Stimulated activated CD8-positive, alpha-beta memory T cell treated with anti-CD3 and anti-CD28 coated beads, Interleukin-2, amount 100 ng/mL, for 48 hours (primary cell): ENCODE data around the gene CMTM4.
"Not testable (repeated sequence)": the region's sequence is repeated elsewhere in the genome, so short reads cannot be mapped to it uniquely, and the experiment has no call there.

Experiments used
- DNase-seq, 2 donors: peaks; one replicate each; pipeline ENCODE4 v3.0.0-alpha.2; 2020; ENCODE audit warnings: low read depth in 2 of 2

The CMTM4 gene

DNA sequence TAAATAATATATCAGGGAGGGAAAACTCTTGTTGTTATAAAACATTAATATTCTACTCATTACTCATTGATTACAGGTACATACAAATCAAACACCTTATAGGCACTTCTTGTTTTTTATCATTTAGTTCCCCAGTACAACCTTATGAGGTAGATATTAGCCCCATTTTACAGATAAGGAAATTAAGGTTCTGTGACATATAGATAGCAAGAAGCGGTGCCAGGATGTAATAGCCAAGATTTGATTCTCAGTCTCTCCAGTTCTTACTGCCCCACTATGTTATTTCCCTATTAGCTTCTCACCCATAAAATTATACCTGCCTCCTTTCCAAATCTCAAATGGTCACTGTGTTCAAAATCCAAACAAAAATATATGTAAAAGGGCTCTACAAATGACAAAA, 55.2 kb downstream of the CMTM4 start:
- no peak for DNase-seq

DNA sequence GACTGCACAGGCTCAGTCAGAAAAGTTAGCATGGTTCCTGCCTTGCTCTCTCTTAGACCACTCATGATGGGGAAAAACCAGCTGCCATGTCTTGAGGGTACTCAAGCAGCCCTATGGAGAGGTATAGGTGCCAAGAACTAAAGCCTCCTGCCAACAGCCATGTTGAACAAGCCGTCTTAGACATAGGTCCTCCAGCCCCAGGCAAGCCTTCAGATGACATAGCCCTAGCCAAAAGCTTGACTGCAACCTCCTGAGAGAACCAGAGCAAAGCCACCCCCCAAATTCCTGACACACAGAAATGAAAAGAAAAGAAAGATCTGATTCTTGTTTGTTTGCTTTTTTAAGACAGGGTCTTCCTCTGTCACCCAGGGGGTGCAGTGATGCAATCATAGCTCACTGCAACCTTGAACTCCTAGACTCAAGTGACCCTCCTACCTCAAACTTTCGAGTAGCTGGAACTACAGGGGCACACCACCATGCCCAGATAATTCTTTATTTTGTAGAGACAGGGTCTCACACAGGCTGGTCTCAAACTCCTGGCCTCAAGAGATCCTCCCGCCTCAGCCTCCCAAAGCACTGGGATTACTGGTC, 55.7 kb downstream of the CMTM4 start:
- no peak for DNase-seq

DNA sequence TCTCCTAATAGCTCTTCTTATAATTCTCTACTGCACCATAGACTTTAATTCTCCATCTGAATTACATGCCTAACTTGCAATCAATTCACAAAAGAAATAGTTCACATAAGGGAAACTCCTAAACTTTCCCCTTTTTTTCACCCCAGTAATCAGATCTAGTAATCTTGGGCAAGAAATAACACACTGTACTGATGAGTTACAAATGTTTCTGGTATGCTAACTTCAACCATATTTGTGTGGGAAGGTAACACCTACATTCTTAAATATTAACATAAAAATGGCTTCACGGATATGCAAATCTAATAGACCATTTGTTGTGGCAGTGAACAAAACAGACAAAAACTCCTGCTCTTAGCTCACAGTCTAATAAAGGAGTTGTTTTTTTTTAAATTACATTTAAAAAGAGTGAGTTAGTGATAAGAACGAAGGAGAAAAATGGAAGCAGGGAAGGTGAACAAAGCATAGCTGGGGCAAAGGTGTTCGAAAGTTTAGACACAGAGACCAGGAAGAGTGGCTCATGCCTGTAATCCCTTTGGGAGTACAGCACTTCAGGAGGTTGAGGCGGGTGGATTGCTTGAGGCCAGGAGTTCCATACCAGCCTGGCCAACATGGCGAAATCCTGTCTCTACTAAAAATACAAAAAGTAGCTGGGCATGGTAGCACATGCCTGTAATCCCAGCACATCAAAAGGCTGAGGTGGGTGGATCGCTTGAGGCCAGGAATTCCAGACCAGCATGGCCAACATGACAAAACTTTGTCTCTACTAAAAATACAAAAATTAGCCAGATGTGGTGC, 57.3 kb downstream of the CMTM4 start:
- DNase-seq = no peak

DNA sequence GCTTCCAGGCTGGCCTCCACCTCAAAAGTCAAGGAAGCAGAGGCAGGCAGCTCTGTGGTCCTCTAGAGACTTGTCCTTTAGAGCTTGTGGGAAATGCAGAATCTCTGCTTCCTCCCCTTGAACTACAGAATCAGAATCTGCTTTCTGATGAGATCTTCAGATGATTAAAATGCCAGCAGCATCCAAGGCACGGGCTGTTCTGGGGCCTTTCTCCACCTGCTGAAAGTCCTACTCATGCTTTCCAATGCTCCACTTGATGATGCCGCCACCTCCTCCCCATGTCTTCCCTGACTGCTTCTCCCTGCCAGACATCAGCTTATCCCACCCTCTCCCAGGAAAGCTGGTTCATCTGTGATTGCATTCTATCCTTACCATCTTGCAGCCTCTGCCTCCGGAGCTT, 58.7 kb downstream of the CMTM4 start:
- DNase-seq = no peak

DNA sequence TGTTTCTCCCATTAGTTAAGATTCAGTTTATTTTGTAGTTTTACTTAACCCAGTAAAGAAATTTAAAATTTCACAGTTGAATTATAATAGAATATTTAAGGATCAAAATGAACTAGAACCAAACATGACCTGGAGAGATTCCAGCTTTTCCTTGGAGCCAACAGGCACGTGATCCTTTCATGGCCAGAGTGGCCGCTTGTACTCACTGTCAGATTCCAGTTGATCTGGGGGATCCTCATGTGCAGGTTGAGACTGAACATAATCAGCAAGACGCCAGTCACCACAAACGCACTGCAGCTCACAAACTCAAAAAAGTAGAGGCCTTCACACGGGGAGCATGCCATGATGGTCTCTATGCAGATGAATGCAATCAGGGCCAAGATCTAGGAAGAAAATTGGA, 60.3 kb downstream of the CMTM4 start:
- no peak for DNase-seq

DNA sequence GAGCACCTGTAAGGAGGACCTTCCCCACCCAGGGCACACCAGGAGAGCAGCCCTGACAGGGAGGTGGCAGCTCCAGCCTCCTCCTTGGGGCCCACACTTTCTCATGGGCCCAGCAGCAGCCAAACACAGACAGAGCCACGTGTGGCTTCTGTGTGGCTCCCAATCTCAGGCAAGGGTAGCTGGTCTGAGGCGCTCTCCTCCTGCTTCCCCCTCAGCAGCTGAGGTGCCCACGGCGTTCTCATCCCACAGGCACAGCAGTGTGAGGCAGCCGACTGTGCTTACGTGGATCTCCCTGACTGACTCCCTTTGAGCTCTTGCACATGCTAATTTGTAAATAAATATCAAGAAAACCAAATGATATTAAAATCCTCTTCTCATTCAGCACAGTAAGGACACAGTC, 61.1 kb downstream of the CMTM4 start:
- no peak for DNase-seq

DNA sequence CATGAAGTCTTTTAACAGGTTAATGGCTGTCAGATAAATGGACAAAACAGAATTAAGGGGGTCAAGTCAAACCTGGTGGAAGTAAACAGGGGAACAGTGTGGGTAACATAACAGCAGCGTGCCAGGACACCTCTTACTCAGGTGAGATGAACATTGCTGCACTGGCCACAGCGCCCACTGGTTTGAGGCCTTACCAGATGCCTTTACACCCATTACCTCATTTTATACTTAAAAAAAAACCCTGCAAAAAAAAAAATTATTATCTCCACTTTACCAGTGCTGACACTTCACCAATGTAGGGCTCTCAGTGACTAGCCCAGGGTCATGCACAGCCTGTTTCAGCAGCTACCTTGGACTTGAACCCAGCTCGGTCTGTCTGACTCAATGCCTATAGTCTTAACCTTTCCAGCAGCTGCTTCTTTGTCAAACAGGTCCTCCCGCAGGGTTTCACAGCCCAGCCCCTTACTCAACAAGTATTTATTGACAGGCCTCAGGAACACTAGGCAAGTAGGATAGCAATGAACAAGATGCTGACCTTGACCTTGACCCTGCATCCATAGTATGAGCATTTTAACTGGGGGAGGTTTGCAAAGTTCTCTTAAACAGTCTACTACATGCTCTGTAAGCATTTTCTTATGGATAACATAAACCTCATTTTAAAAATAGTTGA, 61.9 kb downstream of the CMTM4 start:
- no peak for DNase-seq

DNA sequence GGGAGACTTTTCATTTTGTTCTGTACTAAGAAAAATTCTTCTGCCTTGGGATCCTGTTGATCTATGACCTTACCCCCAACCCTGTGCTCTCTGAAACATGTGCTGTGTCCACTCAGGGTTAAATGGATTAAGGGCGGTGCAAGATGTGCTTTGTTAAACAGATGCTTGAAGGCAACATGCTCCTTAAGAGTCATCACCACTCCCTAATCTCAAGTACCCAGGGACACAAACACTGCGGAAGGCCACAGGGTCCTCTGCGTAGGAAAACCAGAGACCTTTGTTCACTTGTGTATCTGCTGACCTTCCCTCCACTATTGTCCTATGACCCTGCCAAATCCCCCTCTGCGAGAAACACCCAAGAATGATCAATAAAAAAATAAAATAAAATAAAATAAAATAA, 65.0 kb downstream of the CMTM4 start:
- not testable (repeated sequence) for DNase-seq

DNA sequence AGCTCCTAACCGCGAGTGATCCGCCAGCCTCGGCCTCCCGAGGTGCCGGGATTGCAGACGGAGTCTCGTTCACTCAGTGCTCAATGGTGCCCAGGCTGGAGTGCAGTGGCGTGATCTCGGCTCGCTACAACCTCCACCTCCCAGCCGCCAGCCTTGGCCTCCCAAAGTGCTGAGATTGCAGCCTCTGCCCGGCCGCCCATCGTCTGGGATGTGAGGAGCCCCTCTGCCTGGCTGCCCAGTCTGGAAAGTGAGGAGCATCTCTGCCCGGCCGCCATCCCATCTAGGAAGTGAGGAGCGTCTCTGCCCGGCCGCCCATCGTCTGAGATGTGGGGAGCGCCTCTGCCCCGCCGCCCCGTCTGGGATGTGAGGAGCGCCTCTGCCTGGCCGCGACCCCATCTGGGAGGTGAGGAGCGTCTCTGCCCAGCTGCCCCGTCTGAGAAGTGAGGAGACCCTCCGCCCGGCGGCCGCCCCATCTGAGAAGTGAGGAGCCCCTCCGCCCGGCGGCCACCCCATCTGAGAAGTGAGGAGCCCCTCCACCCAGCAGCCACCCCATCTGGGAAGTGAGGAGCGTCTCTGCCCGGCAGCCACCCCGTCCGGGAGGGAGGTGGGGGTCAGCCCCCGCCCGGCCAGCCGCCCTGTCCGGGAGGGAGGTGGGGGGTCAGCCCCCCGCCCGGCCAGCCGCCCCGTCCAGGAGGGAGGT, 65.8 kb downstream of the CMTM4 start:
- DNase-seq = not testable (repeated sequence)

DNA sequence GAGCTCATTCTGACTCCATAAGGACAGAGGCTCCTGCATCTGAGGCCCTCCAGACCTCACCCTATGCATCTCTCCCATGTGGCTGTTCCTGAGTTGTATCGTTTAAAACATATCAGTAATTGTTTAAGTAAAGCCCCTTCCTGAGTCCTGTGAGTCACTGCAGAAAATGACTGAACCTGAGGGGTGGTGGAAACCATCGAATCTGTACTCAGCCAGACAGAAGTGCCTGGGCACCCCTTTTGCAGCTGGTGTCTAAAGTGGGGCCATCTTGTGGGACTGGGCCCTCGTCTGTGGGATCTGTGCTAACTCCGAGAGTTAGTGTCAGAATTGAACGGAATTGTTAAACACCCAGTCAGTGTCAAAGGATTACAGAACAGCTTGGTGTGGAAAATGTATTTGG, 66.7 kb downstream of the CMTM4 start:
- no peak for DNase-seq

DNA sequence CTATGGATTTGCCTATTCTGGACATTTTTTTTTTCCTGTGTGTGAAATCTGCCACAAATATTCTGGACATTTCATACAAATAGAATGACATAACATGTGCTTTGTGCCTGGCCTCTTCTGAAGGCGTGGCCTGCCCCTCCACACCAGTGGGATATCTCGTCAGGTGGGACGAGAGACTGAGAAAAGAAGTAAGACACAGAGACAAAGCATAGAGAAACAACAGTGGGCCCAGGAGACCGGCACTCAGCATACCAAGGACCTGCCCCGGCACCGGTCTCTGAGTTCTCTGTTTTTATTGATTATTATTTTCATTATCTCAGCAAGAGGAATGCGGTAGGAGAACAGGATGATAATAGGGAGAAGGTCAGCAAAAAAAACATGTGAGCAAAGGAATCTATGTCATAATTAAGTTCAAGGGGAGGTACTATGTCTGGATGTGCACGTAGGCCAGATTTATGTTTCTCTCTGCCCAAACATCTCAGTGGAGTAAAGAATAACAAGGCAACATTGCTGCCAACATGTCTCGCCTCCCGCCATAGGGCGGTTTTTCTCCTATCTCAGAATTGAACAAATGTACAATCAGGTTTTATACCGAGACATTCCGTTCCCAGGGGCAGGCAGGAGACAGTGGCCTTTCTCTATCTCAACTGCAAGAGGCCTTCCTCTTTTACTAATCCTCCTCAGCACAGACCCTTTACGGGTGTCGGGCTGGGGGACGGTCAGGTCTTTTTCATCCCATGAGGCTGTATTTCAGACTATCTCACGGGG, 68.7 kb downstream of the CMTM4 start:
- DNase-seq = not testable (repeated sequence)

DNA sequence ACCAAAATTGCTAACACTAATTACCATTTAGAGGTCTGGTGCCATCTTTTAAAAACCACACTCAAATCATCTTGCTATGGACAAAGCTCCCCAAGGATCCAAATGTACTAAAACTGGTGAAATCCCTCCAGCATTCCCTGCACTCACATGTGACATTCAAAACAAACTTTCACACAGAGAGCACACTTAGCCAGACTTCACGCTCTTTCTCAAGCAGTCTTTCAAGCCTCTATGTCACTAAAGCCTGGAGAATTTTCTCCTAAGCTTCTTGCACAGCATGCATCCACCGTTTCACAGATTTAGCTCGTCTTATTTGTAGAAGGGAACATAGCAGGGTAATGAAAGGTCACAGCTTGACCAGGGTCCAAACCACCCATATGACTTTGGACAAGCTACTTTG, 72.8 kb downstream of the CMTM4 start:
- DNase-seq = no peak

DNA sequence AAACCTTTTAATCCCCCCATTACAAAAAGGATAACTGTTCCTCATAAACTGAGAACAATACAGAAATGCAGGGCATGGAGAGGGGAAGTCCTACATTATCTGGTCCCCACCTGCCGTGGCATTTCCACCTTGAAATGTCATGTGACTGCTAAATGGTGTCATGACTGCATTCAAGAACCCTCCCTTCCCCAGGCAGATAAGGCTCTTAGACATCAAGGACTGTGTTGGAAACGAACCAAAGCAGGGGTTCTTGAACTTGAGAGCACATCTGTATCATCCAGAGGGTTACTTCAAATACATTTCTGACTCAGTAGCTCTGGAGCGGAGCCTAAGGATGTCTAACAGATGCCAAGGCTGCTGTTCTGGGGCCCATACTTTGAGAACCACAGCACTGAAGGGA, 73.7 kb downstream of the CMTM4 start:
- no peak for DNase-seq

DNA sequence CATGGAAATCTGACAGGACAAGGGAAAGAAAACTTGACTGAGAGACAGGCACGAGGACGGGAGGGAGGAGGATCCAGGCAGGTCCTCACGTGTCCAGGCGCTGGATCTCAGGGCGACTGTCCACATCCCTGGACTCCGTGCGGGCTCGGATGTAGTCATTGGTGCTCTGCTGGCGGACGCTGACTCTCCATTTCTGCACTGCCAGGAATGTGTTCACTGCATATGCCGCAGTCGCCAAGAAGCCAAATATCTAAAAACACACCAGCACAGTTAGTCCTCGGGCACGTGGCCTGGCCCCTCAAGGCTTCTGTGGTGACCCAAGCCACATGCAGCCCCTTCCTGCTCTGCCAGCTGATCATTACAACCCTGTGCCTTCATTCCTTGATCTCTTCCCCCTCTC, 74.6 kb downstream of the CMTM4 start:
- DNase-seq = no peak

DNA sequence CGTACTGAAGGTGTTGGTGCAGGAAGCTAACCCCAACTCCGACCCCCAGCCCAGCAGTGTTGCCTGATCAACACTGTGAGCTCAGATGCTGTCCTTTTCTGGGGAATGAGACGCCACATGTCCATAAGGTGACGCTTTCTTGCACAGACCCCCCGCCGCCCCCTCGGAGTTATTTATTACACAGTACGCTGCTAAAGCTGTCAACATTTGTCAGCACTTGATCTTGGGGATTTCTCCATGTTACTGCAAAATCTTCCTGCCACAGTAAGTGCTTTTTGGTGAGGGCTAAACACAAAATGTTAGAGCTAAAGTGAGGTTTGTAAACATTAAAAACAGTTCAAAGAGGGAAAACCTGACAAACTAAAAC, 76.1 kb downstream of the CMTM4 start:
- no peak for DNase-seq

DNA sequence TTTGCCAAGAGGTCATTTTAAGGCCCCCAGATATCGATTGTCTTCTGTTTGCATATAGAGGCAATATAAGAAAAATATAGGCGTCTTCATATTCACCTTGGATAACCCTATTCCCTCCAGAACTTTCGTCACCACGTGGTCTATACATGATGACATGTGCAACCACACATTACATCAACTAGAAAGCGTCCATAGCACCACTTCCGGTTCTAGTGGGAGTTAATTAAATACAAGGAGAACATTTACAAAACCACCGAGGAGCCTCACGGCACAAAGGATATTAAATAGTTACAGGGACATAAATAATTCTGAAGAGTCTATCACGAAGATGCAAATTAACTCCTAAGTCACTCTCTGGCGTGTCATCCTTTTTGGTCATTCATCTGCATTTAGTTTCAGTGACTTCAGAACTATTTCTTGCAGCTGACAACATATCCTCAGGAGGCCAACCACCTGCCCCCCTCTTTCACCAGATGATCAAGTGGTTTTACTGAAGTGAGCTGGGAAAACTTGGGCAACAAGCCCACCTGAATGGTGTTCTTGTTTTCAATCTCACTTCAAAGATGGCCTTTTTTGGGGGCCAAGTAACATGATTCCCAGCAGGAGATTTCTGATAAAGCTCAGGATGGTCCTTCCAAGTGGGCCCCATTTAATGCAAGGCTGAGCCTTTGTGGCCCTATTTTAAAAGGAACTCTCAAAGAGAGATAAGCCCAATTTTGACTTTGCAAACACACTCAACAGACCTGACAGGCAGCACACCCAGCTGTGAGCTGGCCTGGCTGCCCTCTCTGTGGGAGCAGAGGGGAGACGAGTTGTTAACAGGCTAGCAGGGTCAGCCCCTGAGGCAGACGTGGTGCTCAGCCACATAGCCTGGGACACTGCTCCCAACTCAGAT, 76.8 kb downstream of the CMTM4 start:
- no peak for DNase-seq

DNA sequence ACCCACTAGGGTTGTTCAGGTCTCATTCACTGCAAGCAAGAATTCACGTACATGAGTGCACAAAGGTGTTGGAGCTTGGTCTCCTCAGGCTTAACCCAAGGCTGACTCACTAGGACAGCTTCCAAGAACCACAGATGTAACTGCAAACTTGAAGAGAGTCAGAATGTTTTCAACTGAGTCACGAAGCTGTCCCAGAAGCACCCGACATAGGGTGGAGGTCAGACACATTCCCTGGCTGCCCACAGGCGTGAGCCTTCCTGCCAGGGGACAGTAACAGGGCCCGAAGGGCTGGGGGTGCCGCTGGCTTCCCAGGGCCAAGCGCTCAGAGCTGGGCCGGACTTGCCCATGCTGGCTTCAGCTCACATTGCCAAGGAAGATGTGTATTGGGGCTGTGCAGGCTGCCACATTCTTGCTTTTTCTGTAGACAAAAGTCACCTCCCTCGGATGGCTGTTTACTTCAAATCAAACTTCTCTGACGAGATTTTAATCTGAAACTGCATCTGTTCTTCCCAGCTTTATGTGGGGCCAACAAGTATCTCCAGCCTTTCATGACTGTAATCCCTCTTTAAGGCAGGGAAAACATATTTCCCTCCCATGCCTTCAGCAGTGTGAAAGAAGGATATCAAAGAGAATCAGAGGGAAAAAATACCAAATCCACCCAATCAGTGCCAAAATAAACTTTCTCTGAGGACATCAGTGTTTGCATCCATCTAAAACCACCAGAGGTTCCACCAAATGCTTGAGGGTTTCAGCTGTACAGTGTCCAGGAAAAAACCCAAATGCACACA, 77.8 kb downstream of the CMTM4 start:
- DNase-seq = no peak

DNA sequence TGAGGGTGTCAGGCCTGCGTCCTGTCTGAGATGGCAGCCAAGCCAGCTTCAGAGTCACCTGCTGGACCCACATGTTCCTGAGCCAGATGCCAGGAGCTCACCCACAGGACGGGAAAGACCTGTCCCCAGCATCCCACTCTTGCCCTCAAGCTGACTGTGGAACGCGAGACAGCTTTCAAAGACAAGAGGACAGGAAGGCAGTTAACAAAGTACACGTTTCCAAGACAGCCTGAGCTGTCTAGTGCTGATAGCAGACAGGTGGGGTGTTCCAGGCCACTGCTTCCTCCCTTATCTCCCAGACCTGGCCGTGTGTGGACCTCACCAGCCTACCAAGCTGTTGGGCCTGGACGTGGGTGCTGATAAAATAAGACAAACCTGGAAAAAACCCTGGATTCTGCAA, 78.8 kb downstream of the CMTM4 start:
- no peak for DNase-seq

DNA sequence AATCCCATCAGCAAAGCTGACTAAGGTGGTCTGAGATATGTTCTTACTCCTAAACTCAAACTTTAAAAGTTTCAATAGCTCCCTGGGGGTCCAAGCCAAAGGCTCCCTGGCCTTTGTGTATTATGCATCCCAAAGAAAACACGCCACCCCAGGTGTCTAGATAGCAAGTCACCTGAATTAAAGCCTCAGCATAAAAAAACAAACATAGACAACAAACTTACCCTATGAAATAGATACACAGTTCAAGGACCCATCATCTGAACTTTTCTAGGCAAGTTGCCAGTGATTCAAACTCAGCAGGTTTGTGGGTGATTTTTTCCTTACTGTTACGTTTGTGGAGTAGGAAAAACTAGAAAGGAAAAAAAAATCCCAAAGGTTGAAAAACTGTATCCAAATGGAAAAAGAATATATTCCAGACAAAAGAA, 79.5 kb downstream of the CMTM4 start:
- no peak for DNase-seq

DNA sequence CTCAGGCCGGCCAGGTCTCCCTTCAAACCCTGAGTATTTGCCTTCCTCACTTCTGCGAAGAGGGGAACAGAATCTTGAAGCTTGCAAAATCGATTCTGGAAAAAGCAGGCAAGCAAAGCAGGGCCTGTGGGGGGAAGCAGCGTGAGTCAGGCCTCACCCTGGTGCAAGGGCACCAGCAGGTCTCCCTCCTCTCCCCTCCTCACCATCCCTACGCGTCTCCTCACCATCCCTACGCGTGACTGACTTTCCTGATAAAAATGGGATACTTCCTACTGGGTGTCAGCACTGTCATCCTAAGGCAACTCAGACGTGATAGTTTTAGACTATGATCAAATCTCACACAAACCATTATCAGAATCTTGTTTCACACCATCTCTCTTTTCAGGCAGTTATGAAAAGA, 80.0 kb downstream of the CMTM4 start:
- no peak for DNase-seq
